Skin of body (tissue), 2 donors: ENCODE measurements around the gene SCAF1. TPM values are rescaled to one million over a fixed set of nuclear protein-coding genes. Genes with fewer than 3 reads are reported as not detected.

Experiments used
- DNase-seq: peaks from one replicate; lab custom pipeline; 2025; lab: John Stamatoyannopoulos, UW
- total RNA-seq: library from RNA; depleted of rRNA; stranded (reverse); fragments of >200 nt; gene quantifications from one replicate; pipeline ENCODE4 v1.2.3, GENCODE V29; 2014

Gene SCAF1
- total RNA-seq, 1 donor from 2014 or later, result 8.5 TPM

DNA sequence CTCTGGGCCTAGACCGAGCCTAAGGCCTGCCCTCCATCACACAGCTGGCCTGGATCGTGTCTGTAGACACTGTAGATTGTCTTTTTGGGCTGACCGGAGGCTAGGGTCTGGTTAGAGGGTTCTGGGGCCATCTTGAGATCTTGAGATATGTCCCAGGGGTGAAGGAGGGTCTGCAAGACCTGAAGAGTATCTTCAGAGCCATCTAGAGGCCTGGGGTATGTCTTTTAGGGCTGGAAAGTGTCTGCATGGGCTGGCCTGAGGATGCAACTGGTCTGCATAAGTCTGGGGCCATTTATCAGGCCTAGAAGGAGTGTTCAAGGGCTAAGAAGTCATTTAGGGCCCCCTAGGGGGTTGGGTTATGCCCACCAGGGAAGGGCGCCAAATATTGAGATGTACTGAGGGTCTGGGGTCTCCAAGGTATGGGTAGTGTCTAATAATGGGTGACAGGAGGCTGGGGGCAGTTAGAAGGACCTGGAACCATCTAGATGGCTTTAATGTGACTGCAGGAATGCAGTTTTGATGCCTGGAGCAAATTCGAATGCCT, 555 bp downstream of the SCAF1 start:
- no peak for DNase-seq

- DNase-seq, result no peak
These were observed 1.5 kb downstream of the SCAF1 start for GRCh38 chr19:49643466-49643865.

GRCh38 chr19:49645592-49645991, 3.6 kb downstream of the SCAF1 start:
- DNase-seq, result no peak

GRCh38 chr19:49645995-49646394, 4.0 kb downstream of the SCAF1 start:
- DNase-seq, result no peak

DNA sequence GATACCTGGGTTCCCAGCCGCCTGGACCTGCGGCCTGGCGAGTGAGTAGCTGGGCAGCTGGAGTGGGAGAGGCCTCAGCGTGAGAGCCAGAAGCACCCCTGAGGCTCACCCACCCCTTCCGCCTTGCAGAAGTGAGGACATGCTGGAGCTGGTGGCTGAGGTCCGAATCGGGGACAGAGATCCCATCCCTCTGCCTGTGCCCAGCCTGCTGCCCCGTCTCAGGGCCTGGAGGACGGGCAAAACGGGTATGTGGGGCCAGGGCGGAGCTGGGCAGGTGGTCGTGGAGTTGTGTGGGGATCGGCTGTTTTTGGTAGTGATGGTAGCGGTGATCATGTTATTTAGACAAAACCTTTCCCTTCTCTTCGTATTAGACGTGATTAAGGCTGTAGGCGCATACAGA, 4.6 kb downstream of the SCAF1 start:
- DNase-seq, result no peak

- DNase-seq, result no peak
These were observed 9.2 kb downstream of the SCAF1 start for GRCh38 chr19:49651029-49651819.

- no peak for DNase-seq
These were observed 10.0 kb downstream of the SCAF1 start for GRCh38 chr19:49651820-49652550.

- no peak for DNase-seq
These were observed 10.8 kb downstream of the SCAF1 start for GRCh38 chr19:49652551-49653465.

DNA sequence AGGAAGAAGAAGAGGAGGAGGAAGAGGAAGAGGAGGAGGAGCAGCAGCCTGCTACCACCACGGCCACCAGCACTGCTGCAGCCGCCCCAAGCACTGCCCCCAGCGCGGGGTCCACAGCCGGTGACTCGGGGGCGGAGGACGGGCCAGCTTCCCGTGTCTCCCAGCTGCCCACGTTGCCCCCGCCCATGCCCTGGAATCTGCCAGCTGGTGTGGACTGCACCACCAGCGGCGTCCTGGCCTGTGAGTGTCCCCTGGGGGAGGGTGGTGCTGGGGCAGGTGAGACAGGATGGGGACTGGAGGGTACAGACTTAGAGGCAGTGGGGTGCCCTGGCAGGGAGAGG, 11.4 kb downstream of the SCAF1 start:
- DNase-seq, result no peak

DNA sequence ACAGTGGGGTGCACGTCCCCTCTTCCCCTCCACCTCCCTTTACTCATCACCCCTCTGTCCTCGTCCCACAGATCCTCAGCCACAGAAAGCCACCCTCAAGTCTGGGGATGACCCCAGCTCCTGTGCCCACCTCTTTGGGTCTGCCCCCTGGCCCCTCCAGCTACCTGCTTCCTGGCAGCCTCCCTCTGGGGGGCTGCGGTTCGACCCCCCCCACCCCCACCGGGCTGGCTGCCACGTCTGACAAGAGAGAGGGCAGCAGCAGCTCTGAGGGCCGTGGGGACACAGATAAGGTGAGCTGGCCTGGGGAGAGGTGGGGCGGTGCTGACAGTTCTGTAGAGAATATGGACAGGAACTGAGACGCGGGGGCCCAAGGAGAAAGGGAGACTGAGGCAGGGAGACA, 12.6 kb downstream of the SCAF1 start:
- DNase-seq, result no peak

DNA sequence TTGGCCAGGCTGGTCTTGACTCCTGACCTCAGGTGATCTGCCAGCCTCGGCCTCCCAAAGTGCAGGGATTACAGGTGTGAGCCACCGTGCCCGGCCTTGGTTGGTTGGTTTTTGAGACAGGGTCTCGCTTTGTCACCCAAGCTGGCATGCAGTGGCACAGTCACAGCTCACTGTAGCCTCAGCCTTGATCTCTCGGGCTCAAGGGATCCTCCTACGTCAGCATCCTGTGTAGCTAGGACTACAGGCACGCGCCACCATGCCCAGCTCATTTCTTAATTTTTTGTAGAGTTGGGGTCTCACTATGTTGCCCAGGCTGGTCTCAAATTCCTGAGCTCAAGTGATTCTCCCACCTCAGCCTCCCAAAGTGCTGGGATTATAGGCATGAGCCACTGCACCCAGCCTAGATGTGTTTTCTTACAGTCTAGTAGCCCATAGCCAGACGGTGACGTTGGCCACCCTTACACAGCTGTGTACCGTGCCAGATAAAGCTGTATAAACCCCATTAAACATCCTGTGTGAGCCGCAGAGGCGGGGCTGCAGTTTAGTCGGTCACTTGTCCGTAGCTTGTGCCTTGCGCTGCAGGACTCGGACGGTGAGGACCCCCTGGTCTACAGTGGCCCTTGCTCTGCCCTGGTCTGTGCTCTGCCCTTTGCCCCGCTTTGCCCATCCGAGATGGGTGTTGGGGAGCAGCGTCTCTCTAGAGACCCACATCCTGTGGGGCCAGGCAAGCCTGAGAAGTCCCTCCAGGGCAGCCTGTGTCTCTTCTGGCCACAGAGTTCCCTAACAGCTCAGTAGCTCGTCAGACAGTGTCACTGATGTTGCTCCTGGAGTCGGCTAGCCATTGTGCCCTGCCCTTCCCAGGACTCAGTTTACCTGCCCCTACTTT, 13.8 kb downstream of the SCAF1 start:
- DNase-seq, result no peak

- no peak for DNase-seq
These were observed 14.6 kb downstream of the SCAF1 start for GRCh38 chr19:49656456-49657109.

GRCh38 chr19:49657493-49658138, 15.6 kb downstream of the SCAF1 start:
- DNase-seq, result no peak

- DNase-seq, result no peak
These were observed 16.1 kb downstream of the SCAF1 start for GRCh38 chr19:49658139-49658517.

DNA sequence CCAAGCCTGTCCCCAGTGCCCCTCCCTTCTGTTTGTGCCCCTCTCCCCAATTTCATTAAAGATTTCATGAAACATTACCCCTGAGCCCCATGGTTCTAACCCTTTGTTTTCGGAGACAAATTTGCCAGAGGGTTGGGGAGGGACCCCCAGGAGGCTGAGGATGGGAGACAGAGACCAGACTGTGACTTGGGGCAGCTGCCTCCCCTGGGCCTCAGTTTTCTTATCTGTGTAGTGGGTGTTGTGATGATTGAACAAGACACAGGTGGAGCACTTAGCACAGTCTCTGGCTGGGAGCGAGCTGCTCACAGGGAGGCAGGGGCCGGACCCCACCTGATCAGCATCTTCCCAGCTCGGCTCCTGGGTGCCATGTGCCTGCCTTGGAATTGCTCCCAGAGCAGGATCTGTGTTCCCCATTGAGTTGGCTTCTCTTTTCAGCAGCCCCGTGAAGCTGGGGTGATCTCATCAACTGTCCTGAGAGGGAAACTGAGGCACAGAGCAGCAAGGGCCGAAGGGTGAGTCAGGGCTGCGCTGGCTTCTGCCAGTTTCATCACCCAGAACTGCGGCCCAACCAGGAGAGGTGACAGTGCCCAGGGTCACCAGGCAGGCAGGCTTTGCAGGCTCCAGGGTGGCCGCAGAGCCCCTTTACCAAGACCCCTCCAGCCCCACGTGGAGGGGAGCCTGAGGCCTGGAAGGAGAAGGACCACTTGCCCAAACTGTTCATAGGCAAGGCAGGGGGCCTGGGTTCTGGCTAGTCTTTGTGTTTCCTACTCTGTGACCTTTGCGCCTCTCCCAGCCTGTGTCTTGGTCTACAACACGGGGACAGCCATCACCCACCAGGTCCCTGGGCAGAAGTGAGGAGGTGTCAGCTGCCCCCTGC, 16.8 kb downstream of the SCAF1 start:
- DNase-seq, result no peak

- DNase-seq, result no peak
These were observed 18.4 kb downstream of the SCAF1 start for GRCh38 chr19:49660338-49660961.

DNA sequence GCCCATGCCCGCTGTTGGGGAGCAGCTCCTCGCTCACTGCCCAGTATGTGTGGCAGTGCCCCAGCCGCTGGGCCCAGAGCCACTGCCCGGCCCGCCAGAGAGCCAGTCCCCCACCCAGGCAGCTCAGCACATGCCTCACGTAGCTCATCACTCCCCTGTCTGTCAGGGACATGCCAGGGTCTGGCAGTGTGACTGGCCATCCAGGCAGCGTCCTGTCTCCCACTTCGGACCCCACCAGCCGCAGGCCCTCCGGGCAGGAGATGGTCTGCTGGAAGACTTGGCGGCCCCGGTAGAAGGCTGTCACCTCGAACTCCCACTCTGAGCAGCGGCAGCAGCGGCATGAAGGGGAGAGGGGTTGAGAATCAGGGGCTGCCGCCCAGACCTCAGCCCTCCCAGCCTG, 20.0 kb downstream of the SCAF1 start:
- DNase-seq, result no peak

GRCh38 chr19:49663224-49663623, 21.2 kb downstream of the SCAF1 start:
- DNase-seq, result no peak
